GM19463 (cell line): ENCODE data around the gene STXBP1.
"Not testable (repeated sequence)": the region's sequence is repeated elsewhere in the genome, so short reads cannot be mapped to it uniquely, and the experiment has no call there.

Source experiments
- ATAC-seq: cut with Tn5 transposase; IDR thresholded peaks from one replicate; pipeline ENCODE4 v1.9.1; 2021; ENCODE audit warnings: mild to moderate bottlenecking, moderate library complexity; ENCODE audit not compliant: unreplicated experiment

Gene STXBP1

DNA sequence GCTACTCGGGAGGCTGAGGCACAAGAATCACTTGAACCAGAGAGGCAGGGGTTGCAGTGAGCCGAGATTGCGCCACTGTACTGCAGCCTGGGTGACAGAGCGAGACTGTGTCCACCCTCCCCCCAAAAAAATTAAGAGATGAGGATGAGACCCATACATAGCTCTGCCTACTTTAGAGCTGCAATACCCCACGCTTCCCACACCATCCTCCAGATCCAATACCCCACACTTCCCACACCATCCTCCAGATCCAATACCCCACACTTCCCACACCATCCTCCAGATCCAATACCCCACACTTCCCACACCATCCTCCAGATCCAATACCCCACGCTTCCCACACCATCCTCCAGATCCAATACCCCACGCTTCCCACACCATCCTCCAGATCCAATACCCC lies 34.9 kb upstream of the STXBP1 start:
- not testable (repeated sequence) for ATAC-seq

DNA sequence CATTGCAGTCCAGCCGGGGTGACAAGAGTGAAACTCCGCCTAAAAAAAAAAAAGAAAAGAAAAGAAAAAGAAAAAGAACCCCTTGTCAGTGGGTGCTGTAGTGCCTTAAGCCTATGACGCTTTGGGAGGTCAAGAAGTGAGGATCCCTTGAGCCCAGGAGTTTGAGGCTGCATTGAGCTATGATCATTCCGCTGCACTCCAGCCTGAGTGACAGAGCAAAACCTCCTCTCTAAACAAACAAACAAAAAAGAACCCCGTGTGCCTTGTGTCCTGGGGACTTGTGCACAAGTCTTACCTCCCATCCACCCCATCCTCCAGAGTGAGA lies 33.5 kb upstream of the STXBP1 start:
- no peak for ATAC-seq

DNA sequence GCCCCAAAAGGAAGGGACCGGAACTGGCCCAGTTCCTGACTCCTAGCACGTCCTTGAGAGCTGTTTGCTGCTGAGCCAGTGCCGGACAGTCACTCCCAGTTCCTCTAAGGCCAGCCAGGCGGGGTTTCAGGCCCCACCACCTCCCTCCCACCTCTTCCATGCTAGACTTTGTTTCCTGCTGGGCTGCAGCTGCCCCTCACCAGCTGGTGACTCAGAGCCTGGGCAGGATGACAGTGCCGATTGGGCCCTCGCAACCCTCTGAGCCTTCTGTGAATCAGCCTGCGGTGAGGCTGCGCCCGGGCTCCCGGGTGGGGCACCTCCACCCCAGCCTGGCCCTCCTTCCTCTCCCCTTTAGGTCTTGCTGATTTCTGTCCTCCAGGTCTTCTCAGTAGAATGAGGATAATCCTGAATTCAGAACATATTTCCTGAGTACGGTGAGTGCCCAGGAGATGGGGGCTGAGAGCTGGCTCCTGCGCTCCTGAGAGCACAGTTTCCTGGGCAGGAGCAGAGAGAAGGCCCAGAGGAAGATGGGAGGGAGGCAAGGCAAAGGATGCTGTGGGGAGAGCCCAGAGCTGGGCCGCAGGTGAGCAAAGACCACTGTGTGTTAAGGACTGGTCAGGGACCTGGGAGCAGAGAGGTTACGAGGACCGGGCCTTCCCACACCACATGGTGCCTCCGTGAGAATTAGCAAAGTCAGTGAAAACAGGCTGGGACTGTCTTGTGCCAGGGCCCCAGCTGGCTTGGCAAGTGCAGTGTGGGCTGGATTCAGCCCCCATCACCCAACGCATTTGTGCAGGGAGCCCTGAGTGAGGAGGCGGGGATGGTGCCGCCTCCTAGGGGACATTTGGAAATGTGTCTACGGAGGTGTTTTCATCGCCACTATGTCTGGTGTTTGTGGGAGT lies 32.9 kb upstream of the STXBP1 start:
- peak; percentile 82 for ATAC-seq

DNA sequence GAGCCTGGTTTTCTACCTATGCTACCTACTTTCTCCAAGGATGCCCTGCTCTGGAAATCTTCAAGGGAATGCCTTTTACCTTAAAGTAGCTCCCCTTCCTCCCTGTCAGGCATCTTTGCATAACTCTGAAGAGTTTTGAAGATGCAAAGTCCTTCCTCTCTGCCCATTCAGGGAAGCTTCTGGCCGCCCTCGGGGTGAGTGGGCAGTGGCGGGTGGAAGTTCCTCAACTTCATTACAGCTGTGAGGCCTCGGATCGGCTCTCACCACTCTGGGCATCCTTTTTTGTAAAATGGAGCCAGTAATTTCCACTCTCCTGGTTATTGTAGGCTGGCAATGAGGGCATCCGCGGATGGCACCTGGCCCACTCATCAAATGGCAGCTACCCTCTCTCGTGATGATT lies 31.7 kb upstream of the STXBP1 start:
- no peak for ATAC-seq

DNA sequence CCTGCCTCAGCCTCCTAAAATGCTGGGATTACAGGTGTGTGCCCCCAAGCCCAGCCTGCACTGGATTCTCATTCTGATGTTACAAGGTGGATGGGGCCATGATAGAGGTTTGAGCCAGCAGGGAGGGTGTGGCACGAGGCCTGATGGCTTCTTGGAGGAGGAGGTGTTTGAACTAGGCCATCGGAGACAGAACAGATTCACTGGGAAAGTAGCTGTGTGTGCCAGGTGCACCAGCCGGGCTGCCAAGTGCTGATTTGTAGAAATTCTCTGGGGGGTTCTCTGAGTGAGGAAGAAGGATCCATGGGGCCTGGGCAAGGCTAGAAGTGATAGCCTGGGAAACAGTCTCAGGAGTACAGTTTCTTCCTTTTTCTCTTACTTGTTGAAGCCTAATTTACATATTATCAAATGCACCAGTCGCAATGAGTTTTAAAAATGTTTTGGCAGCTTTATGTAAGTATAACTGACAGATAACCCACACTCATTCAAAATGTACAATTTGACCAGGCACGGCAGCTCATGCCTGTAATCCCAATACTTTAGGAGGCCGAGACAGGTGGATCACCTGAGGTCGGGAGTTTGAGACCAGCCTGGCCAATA lies 31.1 kb upstream of the STXBP1 start:
- ATAC-seq, result no peak

DNA sequence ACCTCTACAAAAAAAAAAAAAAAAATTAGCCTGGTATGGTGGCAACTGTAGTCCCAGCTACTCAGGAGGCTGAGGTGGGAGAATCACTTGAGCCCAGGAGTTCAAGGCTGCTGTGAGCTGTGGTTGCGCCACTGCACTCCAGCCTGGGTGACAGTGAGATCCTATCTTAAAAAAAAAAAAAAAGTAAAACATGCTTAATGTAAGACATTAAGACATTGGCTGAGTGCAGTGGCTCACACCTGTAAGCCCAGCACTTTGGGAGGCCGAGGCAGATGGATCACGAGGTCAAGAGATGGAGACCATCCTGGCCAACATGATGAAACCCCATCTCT lies 27.6 kb upstream of the STXBP1 start:
- not testable (repeated sequence) for ATAC-seq

DNA sequence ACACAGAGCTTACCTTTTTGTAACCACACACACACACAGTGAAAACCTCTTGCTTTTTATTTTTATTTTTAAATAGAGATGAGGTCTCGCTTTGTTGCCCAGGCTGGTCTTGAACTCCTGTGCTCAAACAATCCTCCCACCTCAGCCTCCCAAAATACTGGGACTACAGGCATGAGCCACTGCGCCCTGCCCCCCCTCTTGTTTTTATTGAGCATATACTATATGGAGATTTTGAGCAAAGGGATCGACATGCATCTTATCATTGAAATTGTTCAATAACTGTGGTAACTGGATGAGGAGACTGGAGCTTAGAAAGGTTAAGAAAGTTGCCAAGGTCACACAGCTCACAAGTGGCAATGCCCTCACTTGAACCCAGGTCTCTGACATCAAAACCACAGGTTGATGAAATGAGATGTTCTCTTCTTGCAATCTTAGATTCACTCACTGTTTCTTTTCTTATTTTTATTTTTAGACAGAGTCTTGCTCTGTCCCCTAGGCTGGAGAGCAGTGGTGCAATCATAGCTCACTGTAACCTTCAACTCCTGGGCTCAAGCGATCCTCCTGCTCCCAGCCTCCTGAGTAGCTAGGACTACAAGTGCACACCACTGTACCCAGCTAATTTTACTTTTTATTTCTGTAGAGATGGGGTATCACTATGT lies 26.8 kb upstream of the STXBP1 start:
- ATAC-seq, result no peak

DNA sequence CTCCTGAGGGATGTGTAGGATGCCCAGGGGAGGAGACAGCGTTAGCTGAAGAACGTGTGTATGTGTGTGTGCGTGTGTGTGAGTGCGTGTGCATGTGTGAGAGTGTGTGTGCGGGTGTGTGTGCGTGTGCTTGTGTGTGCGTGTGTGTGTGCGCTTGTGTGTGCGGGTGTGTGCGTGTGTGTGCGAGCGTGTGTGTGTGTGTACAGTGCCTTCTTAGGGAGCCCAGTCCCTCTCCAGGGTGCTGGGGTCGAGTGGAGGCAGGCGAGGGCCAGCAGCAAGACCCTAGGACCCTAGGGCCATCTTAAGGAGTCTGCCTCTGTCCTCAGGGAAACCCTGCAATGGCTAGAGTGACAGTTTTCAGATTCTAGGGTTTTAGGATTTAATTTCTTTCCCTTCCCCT lies 26.0 kb upstream of the STXBP1 start:
- ATAC-seq, result no peak

DNA sequence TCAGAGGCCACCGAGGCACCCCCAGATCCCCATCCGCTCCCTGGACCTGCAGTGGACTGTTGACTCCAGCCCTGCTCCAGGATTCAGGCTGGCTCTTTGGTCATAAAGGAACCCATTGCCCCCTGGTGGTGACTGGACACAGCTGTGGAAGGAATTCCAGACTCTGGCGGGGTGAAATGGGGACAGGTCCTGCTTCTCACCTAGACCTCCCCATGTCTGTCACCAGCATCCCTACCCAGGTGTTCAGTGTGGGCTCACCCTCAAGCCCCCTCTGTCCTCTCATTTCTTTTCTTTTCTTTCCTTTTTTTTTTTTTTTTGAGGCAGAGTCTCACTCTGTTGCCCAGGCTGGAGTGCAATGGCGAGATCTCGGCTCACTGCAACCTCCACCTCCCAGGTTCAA lies 25.5 kb upstream of the STXBP1 start:
- no peak for ATAC-seq

DNA sequence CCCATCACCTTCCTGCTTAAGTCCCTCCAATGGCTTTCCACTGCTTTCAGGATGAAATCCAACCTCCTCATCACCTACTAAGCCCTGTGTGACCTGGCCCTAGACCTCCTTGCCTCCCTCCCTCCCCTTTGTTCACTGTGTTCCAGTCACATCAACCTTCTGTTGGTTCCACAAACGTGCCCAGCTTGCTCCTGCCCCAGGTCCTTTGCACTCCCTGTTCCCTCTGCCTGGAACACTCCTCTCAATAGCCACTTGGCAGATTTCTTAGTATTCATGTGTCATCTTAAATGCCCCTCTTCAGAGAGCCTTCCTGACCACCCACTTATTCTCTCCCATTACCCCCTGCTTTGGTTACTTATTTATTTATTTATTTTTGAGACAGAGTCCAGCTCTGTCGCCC lies 24.1 kb upstream of the STXBP1 start:
- no peak for ATAC-seq

DNA sequence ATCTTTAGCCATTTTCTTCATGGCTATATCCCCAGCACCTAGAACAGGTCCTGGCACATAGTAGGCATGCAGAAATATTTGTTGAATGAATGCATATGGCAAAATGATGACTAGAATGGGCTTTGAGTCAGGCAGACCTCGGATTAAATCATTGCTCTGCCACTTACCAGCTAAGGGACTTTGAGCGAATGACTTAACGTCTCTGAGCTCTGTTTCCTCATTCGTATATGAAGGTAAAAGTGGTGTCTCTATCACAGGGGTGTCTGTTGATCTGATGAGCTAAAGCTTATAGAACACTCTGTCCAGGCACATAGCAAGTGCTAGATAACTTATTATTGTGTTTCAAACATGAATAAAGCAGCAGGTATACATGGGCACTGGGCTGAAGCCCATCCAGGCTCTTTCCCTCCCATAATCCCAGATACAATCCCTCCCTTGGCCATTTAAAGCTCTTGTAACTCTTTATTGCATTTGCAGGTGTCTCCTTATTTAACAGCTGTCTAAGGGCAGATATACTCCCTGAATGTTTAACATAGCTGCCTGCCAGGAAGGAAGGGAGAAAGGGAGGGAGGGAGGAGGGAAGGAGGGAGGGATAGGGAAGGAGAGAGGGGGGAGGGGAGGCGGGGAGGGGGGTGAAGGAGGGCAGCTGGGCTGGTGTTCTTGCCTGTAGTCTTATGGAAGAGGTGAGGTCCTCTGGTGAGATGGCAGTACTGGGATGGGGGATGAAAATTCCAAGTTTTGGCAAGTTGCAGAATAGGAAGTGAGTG lies 23.2 kb upstream of the STXBP1 start:
- no peak for ATAC-seq

DNA sequence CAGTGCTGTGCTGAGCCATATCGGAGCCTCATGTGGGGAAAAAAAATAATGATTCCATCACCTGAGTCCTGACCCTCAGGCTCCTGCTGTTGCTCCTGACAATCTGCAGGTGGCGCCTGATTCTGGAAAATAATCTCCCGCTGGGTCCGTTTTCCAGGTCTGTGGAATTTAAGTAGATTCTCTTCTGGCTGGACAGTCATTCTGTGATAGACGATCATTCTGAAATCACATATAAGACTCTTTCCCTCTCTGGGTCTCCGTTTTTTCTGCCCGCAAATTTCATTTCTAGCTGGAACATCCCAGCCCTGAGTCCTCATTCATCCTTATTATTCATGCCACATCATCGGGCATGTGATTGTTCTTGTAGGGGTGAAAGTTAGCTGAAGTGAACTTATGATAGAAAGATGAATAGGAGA lies 22.1 kb upstream of the STXBP1 start:
- ATAC-seq, result no peak

DNA sequence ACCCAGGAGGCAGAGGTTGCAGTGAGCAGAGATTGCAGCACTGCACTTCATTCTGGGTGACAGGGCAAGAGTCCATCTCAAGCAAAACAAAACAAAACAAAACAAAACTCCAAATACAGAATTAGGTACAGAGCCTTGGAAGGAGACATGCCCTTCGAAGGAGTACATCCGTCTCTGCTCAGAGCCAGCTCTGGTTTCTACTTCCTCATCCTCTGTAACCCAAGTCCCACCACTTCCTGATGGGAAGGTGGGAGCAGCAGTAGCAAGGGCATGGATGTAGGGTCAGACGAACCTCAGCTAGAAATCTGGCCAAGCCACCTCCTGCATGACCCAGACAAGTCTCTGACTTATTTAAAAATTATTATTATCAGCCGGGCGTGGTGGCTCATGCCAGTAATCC lies 16.5 kb upstream of the STXBP1 start:
- no peak for ATAC-seq

DNA sequence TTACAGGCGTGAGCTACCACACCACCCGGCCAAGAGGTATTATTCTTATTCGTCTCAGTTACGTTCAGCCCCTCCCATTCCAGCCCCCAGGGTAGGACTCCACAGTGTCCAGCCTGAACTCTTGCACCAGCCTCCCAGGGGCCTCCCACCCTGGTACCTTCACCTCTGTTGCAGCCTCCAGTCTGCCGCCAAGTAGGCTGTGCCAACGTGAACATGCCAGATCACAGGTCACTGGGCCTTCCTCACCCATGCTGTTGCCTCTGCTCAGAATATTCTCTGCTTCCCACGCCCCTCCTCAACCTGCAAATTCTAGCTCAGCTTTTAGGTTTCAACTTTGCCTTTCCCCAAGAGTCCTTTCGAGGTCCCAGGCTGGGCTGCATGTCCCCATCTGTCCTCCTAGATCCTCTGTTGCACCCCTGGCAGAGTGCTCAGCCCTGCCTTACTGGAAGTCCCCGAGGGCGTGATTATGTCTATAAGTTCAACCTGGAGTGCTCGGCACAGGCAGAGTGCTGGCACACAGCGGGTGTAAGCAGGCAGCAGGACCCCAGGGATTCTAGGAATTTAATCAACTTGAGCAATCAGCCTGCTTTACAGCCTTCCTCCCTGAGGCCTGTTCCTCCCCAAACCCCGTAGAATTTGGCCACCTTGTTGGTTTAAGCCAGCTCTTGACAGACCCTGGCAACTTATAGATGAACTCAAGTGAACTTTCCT lies 13.1 kb upstream of the STXBP1 start:
- ATAC-seq, result no peak

DNA sequence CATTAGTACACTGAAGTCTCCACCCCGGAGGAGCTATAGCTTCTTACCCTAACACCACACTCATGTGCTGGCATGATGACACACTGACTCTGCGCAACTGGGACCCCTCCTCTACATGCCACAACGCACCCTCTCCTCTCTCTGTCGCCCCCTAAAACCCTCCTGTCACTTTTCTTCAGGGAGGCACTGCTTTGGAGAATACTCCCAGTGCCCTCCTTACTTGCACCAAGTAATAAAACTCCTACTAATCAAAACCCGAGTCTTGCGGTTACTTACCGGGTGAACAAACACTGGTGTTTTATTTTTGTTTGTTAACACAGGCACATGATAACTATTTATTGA lies 12.6 kb upstream of the STXBP1 start:
- ATAC-seq, result no peak

DNA sequence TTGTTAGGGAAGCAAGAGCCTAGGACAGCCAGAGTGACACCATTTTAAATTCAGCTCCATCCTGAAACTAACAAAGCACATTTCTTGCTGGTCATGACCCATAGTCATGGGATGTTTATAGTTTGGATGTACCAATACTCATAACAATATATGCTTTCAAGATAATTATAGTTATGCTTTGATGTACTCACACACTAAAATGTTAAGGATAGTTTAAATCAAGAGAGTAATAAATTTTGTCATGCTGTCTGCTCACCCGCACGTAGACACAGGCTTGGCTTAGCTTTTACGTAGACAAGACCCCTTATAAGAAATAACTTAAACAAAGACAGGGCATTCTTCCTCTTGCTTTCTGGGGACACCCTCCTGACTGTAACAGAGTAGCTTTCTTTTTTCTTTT lies 8.9 kb upstream of the STXBP1 start:
- no peak for ATAC-seq

DNA sequence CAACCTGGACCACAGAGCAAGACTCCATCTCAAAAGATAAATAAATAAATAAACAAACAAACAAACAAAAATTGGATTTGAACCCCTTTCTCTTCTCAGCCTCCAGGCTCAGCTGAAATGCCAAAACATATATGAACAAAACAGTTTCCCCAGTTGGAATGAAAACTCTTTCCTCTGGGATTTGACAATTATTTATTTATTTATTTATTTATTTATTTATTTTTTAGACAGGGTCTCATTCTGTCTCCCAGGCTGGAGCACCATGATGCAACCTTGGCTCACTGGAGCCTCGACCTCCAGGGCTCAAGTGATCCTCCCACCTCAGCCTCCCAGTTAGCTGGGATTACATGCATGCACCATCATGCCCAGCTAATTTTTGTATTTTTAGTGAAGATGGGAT lies 6.0 kb upstream of the STXBP1 start:
- no peak for ATAC-seq

DNA sequence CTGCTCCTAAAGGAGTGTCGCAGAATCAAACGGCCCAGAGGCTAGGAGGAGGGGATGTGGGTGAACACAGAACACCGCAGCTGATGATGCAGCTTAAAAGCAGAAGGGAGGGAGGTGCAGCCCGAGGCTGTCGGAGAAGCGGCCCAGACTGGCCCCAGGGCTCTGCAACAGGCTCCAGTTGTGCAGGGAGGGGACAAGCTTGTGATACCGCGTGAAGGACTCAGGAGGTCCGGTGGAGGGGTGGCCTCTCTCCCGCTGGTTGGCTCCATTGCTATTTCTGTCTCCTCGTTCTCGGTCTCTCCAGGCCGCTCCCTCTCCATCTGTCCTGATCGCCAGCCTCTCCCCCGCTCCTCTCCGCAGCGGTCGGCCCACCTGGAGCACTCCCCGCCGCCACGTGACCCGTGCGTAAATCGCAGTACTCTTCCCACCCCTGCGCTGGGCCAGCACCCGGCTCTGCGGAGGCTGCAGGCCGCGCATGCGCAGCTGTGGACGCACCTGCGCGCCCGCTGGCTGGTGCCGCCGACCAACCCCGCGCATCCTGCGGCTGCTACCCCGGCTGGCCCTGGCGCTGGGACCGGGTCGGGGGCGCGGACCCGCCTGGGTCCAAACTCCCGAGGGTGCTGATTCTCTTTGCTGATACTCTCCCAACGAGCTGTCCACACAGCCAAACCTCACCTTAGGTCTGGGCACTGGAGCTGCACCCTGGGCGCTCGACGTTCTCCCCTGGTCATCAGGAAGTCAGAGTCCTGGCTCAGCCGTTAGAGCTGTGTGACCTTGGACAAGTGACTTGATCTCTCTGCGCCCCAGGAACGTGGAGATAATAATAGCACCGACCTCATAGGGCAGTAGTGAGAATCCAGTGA lies 3.7 kb upstream of the STXBP1 start:
- ATAC-seq, result no peak

DNA sequence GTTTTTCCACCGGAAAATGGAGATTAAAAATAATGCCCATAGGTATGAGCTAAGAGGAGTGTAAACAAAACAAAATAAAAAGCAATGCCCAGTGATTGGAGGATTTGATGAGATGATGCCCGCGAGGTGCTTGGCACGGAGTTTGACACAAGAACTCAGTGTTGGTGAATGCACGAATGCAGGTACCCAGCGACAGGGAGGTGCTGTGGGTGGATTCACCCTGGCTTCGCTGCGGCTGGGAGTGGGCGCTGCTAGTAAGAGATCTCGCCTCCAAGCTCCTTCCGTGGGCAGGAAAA lies 526 bp upstream of the STXBP1 start:
- peak; percentile 10 for ATAC-seq

DNA sequence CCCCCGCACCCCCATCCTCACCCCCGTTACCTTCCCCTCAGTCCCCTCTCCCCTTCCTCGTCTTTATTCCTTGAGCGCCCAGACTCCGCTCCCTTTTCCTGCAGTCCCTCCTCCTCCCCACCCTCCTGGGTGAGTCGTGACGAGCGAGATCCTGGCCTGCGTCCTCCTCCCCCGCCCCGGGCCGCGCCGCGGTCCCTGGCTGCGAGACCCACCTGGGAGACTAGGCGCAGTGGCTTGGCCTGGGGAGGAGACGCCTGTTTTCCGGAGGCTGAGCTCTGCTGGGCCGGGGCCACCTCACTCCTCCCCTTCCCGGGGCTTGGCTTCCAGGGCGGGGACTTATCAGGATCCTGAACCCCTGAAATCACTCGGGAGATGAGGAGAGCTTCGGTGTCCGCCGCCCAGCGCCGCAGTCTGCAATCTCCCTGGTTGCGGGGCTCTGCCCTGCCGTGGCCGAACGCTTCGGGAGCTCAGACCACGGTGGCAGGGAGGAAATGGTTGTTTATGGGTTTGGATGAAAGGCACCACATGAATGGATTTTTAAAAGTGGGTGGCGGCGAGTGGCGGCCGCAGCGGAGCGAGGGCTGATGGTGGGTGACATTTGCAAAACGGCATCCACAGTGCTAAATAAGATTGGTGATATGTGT lies 984 bp downstream of the STXBP1 start:
- ATAC-seq, result no peak
